Measurements from ENCODE around the gene CNP. TPM values are rescaled to one million over a fixed set of nuclear protein-coding genes. Genes with fewer than 3 reads are reported as not detected.

The CNP gene
- total RNA-seq, 1 experiment from 2014 or later = 66.7 TPM

Other genes with a start within 250 kb of the CNP start
- gene HAP1, start 232.2 kb upstream of the CNP start, total RNA-seq (2014; rRNA removed; shearing (Covaris generic)) = 0.10 TPM in 1 of 2 replicates, not detected in the other
- 1.6 and 4.0 TPM in 2 replicates for gene JUP, start 180.1 kb upstream of the CNP start, total RNA-seq (2014; rRNA removed; shearing (Covaris generic))
- 71.9 and 75.5 TPM in 2 replicates for gene P3H4, start 154.8 kb upstream of the CNP start, total RNA-seq (2014; rRNA removed; shearing (Covaris generic))
- gene FKBP10, start 153.8 kb upstream of the CNP start, total RNA-seq (2014; rRNA removed; shearing (Covaris generic)) = 199 and 204 TPM in 2 replicates
- 56.2 and 73.8 TPM in 2 replicates for gene NT5C3B, start 130.6 kb upstream of the CNP start, total RNA-seq (2014; rRNA removed; shearing (Covaris generic))
- gene KLHL10, start 129.0 kb upstream of the CNP start, total RNA-seq (2014; rRNA removed; shearing (Covaris generic)) = not detected in 2 replicates
- 25.1 and 26.3 TPM in 2 replicates for gene KLHL11, start 101.4 kb upstream of the CNP start, total RNA-seq (2014; rRNA removed; shearing (Covaris generic))
- 205 and 226 TPM in 2 replicates for gene ACLY, start 47.8 kb upstream of the CNP start, total RNA-seq (2014; rRNA removed; shearing (Covaris generic))
- gene ODAD4, start 36.2 kb upstream of the CNP start, total RNA-seq (2014; rRNA removed; shearing (Covaris generic)) = 0.10 TPM in 1 of 2 replicates, not detected in the other
- 133 and 150 TPM in 2 replicates for gene DNAJC7, start 50.6 kb downstream of the CNP start, total RNA-seq (2014; rRNA removed; shearing (Covaris generic))
- gene NKIRAS2, start 53.3 kb downstream of the CNP start, total RNA-seq (2014; rRNA removed; shearing (Covaris generic)) = 47.5 and 53.2 TPM in 2 replicates
- gene C17orf113, start 83.8 kb downstream of the CNP start, total RNA-seq (2014; rRNA removed; shearing (Covaris generic)) = 0.23 TPM in 2 replicates
- gene ZNF385C, start 131.7 kb downstream of the CNP start, total RNA-seq (2014; rRNA removed; shearing (Covaris generic)) = not detected in 2 replicates
- gene DHX58, start 145.9 kb downstream of the CNP start, total RNA-seq (2014; rRNA removed; shearing (Covaris generic)) = 4.9 and 5.7 TPM in 2 replicates
- gene KAT2A, start 154.6 kb downstream of the CNP start, total RNA-seq (2014; rRNA removed; shearing (Covaris generic)) = 19.6 and 28.0 TPM in 2 replicates
- 0.23 TPM in 1 of 2 replicates, not detected in the other for gene HSPB9, start 156.0 kb downstream of the CNP start, total RNA-seq (2014; rRNA removed; shearing (Covaris generic))
- 137 and 277 TPM in 2 replicates for gene RAB5C, start 188.2 kb downstream of the CNP start, total RNA-seq (2014; rRNA removed; shearing (Covaris generic))
- gene KCNH4, start 214.3 kb downstream of the CNP start, total RNA-seq (2014; rRNA removed; shearing (Covaris generic)) = not detected in 2 replicates
- not detected in 2 replicates for gene HCRT, start 218.7 kb downstream of the CNP start, total RNA-seq (2014; rRNA removed; shearing (Covaris generic))
- 11.6 and 13.3 TPM in 2 replicates for gene GHDC, start 227.7 kb downstream of the CNP start, total RNA-seq (2014; rRNA removed; shearing (Covaris generic))